NCI-H128 (cell line): ENCODE data around the gene ZBTB9.

Experiments used
- DNase-seq: peaks from one replicate; lab custom pipeline; 2025; ENCODE audit not compliant: unreplicated experiment; lab: John Stamatoyannopoulos, UW

Gene ZBTB9

DNA sequence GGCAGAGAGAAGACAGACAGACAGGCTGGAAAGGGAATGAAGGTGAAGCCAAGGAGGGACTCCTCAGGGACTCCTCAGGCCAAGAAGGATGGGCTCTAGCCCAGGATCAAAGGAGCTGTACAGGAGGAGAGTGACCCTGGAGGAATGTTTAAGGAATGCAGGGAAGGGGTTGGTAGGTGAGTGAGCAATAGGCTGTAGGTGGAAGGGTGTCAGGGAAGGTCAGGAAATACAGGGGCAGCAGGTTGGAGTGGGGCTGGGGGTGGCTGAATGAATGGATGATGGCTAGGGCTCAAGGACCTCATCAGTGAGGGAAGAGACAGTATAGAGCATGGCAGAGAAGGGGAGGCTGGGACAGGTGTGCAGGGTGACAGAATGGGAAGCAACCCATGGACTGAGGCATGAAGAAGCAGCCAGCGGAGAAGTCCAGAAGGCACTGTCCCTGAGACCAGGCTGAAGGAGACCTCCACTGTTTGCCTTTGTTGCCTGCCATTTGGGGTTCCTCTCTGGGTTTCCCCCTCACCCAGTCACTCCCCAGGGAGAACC, 21.3 kb upstream of the ZBTB9 start:
- DNase-seq = no peak

GRCh38 chr6:33433544-33434191, 20.7 kb upstream of the ZBTB9 start:
- no peak for DNase-seq

GRCh38 chr6:33434961-33435360, 19.4 kb upstream of the ZBTB9 start:
- DNase-seq = no peak

- DNase-seq = no peak
Measured at GRCh38 chr6:33437666-33438065, 16.7 kb upstream of the ZBTB9 start.

GRCh38 chr6:33438978-33439594, 15.3 kb upstream of the ZBTB9 start:
- no peak for DNase-seq

DNA sequence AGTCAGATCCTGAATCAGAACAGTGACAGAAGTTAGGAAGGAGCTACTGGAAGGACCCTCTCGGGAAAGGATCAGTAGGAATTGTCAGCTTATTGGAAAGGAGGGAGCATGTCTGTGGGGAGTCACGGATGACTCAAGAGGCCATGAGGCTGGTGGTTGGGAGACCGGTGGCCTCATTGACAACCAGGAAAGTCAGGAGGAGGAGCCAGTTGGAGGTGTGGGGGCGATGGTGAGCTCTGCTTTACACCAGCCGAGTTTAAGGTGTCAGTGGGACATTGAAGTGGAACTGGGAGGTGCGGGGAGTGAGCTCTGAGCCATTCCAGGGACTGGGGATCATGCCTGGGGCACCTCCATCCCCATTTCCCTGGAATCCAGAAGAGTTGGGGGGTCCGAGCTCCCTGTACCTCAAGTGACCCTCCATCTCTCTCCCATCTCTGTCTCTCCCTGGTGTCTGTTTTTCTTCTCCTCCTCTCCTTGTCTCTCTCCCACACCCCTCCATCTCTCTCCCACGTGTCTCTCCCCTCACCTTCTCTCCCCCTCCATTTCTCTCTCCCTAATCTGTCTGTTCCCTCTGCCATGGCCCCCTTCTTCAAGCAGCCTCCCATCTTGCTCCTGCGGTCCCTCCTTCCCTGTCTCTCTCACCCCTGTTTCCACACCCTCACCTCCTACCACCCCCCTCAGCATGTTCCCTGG, 14.3 kb upstream of the ZBTB9 start:
- DNase-seq = no peak

- no peak for DNase-seq
Measured at GRCh38 chr6:33440649-33441309, 13.6 kb upstream of the ZBTB9 start.

GRCh38 chr6:33441457-33441856, 12.9 kb upstream of the ZBTB9 start:
- DNase-seq = no peak

DNA sequence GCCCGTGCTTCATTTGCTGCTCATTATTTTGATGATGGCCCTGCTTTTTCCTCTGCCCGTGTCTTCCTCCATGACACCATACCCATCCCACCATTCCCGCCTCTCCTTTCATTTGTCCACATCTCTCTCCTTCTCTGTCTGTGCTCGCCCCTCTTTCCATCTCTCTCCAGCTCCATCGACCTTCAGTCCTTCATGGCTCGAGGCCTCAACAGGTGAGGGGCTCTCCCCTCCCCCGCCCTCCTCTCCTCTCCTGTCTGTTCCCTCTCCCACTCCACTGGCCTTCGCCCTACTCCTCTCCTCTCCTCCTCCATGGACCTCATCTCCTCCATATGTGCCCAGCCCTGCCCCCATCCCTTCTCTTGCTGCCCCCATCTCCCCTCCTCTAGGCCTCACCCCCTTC, 12.1 kb upstream of the ZBTB9 start:
- no peak for DNase-seq

DNA sequence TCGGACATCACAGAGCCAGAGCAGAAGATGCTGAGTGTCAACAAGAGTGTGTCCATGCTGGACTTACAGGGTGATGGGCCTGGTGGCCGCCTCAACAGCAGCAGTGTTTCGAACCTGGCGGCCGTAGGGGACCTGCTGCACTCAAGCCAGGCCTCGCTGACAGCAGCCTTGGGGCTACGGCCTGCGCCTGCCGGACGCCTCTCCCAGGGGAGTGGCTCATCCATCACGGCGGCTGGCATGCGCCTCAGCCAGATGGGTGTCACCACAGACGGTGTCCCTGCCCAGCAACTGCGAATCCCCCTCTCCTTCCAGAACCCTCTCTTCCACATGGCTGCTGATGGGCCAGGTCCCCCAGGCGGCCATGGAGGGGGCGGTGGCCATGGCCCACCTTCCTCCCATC, 11.4 kb upstream of the ZBTB9 start:
- no peak for DNase-seq

DNA sequence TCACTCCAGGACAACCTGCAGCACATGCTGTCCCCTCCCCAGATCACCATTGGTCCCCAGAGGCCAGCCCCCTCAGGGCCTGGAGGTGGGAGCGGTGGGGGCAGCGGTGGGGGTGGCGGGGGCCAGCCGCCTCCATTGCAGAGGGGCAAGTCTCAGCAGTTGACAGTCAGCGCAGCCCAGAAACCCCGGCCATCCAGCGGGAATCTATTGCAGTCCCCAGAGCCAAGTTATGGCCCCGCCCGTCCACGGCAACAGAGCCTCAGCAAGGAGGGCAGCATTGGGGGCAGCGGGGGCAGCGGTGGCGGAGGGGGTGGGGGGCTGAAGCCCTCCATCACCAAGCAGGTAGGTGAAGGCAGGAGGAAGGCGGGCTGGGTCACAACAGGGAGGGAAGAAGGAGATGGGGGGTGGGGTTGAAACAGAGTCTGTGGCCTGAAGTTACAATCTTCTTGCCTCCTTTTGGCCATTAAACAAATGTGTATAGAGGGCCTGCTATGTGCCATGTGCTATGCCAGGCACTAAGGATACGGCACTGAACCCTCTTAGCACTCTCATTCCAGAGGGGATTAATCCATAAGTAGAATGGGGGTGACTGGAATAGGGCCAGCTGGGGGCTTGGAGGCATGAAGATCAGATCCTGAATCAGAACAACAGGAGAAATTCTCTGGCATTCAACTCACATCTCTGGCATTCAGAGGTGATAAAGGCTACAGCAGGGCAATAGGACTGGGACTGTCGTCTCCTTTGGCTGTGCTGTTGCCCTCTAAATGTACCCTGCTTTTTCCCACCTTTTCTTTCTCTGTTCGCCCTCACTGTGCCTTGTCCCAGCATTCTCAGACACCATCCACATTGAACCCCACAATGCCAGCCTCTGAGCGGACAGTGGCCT, 10.5 kb upstream of the ZBTB9 start:
- DNase-seq = no peak

DNA sequence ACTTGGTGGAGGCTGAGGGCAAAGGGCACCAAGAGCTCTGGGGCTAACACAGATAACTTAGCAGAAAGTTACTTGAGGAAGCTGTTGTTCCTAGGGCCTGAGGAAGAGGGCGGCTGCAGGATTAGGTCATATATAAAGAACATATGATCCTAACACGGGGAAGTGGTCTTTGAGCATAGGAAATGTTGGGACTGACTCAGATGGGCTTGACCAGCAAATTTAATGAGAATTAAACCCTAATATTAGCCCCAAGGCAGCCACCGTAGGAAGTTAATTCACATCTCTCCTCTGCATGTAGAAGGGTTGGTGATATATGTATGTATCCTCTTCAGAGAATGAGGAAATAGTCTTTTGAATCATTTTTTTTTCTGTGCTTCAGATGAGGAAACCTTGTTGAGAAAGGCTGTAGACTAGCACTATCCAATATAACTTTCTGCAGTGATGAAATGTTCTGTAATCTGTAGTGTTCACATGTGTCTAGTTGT, 9.2 kb upstream of the ZBTB9 start:
- DNase-seq = no peak

DNA sequence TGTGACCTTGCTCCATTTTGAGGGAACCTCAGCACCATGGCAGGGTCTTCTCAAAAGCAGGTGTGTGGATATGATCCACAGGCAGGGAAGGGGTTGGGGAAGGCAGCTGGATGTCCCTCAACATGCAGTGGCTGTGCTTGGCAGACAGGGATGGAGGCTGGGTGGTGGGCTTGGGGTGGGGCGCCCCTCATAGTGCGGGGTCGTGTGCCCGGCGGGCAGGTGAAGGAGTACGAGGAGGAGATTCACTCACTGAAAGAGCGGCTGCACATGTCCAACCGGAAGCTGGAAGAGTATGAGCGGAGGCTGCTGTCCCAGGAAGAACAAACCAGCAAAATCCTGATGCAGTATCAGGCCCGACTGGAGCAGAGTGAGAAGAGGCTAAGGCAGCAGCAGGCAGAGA, 8.0 kb upstream of the ZBTB9 start:
- DNase-seq = no peak

- no peak for DNase-seq
Measured at GRCh38 chr6:33450434-33450833, 3.9 kb upstream of the ZBTB9 start.

GRCh38 chr6:33451606-33452005, 2.8 kb upstream of the ZBTB9 start:
- no peak for DNase-seq

GRCh38 chr6:33452496-33452895, 1.9 kb upstream of the ZBTB9 start:
- DNase-seq = no peak

DNA sequence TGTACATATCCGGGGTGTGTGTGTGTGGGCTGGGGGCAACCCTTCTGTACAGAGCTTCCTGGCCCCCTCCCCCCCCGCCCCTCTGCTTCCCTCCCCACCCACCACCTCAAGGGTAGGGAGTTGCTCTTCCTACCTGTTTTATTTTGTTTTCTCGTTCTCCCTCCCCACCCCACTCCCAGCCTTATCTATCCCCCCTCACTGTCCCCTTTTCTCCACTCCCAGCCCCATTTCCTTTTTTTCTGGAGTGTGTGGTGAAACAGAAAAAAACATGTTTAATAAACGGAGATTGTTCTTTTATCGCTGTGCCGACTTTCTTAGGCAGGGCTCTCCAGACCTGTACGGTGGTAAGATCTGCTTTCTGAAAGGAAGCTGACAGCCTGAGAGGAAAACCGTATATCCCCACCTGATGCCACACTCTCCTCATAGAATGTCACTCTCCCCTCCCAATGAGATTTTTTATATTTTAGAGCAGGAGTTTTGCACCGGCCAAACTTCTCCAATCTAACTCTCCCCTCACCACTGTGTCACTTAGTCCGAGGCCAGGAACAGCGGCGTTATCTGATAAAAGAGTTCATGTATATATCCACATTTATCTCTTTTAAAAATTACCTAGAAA, 875 bp upstream of the ZBTB9 start:
- DNase-seq = no peak

- DNase-seq = no peak
Measured at GRCh38 chr6:33455051-33455450, 675 bp downstream of the ZBTB9 start.

GRCh38 chr6:33456156-33456555, 1.8 kb downstream of the ZBTB9 start:
- DNase-seq = no peak

GRCh38 chr6:33458676-33459075, 4.3 kb downstream of the ZBTB9 start:
- no peak for DNase-seq
